ENCODE data around the gene HIGD1C.

DNA sequence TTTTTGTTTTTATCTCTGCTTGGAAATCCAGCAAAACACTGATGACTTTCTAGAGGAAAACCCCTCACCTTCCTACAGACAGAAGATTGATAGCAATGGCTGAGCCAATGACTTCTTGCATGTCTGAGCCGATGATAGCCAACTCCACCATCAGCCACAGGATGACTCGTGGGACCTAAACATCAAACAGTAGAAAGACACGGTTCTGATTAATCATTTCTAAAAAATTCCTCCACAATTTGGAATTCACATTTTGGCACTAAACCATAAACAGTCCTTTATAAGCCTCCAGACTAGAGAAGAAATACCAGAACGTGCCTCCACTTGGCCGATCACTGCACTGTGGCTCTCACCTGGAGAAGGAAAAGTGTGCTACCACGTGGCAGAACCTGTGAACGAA lies 47.9 kb downstream of the HIGD1C start:
- TF ChIP-seq POLR2AphosphoS5 (IDR thresholded peaks at IDR 0.05) (no peak), POLR2A (IDR thresholded peaks at IDR 0.05) (no peak)
- TF ChIP-seq, protein P1, sequence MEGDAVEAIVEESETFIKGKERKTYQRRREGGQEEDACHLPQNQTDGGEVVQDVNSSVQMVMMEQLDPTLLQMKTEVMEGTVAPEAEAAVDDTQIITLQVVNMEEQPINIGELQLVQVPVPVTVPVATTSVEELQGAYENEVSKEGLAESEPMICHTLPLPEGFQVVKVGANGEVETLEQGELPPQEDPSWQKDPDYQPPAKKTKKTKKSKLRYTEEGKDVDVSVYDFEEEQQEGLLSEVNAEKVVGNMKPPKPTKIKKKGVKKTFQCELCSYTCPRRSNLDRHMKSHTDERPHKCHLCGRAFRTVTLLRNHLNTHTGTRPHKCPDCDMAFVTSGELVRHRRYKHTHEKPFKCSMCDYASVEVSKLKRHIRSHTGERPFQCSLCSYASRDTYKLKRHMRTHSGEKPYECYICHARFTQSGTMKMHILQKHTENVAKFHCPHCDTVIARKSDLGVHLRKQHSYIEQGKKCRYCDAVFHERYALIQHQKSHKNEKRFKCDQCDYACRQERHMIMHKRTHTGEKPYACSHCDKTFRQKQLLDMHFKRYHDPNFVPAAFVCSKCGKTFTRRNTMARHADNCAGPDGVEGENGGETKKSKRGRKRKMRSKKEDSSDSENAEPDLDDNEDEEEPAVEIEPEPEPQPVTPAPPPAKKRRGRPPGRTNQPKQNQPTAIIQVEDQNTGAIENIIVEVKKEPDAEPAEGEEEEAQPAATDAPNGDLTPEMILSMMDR (IDR thresholded peaks at IDR 0.05 in 8 of 11, conservative IDR thresholded peaks at IDR 0.05 in 3 of 11) = no peak
